Epithelial cell of esophagus (primary cell): Measurements from ENCODE around the gene SLC38A10.

Experiments used
- DNase-seq: peaks from one replicate; pipeline ENCODE4 v3.0.0; 2010; ENCODE audit warnings: low read depth
- H3K4me3 ChIP-seq: 2 replicates; pipeline ENCODE4 v1.5.1; 2011; ENCODE audit warnings: mild to moderate bottlenecking, low read length, control low read depth
- TF ChIP-seq, protein P1 (sequence below): IDR thresholded peaks from 2 replicates; pipeline ENCODE4 v1.5.1; 2011; ENCODE audit warnings: low read depth, mild to moderate bottlenecking, low read length, control low read depth, inconsistent platforms; ENCODE audit not compliant: insufficient read depth; ENCODE audit errors: missing control alignments

SLC38A10 gene

DNA sequence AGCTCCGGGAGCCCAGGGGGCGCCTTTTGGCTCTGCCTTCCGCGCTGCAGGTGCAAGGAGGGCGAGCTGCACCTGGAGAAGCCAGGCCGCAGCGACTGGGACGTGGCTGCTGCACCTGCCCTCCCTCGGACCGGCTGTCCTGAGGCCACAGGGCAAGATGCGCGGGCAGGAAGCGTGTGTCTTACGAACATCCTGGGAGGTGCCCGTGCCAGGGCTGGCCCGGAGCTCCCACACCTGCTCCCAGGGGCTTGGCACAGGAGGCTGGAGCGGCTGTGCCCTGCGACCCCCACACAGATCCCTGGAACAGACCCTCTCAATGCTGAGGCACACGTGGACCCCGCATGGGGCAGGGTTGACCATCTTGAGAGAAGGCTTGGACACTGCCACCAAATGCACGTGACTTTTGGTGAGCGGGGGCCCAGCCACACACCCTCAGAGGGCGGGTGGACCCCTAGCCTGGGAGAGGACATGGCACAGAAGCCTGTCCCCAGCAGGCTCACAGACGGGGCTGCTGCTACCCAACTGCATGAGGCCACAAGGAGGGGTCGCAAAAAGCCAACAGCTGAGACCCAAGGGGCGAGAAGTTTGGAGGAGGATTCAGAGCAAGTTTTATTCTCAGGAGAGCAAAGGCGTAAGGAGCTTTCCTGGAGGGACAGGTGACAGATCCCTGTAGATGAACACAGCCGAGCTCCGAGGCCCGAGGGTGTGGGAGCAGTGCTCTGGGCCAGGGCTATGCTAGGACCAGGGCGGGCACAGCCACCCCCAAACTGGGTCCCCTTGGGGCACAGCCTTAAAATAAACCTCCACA lies 44.6 kb downstream of the SLC38A10 start:
- TF ChIP-seq, protein P1, sequence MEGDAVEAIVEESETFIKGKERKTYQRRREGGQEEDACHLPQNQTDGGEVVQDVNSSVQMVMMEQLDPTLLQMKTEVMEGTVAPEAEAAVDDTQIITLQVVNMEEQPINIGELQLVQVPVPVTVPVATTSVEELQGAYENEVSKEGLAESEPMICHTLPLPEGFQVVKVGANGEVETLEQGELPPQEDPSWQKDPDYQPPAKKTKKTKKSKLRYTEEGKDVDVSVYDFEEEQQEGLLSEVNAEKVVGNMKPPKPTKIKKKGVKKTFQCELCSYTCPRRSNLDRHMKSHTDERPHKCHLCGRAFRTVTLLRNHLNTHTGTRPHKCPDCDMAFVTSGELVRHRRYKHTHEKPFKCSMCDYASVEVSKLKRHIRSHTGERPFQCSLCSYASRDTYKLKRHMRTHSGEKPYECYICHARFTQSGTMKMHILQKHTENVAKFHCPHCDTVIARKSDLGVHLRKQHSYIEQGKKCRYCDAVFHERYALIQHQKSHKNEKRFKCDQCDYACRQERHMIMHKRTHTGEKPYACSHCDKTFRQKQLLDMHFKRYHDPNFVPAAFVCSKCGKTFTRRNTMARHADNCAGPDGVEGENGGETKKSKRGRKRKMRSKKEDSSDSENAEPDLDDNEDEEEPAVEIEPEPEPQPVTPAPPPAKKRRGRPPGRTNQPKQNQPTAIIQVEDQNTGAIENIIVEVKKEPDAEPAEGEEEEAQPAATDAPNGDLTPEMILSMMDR, result no peak
- DNase-seq, result no peak
- H3K4me3 ChIP-seq, result no peak overlapping the region

DNA sequence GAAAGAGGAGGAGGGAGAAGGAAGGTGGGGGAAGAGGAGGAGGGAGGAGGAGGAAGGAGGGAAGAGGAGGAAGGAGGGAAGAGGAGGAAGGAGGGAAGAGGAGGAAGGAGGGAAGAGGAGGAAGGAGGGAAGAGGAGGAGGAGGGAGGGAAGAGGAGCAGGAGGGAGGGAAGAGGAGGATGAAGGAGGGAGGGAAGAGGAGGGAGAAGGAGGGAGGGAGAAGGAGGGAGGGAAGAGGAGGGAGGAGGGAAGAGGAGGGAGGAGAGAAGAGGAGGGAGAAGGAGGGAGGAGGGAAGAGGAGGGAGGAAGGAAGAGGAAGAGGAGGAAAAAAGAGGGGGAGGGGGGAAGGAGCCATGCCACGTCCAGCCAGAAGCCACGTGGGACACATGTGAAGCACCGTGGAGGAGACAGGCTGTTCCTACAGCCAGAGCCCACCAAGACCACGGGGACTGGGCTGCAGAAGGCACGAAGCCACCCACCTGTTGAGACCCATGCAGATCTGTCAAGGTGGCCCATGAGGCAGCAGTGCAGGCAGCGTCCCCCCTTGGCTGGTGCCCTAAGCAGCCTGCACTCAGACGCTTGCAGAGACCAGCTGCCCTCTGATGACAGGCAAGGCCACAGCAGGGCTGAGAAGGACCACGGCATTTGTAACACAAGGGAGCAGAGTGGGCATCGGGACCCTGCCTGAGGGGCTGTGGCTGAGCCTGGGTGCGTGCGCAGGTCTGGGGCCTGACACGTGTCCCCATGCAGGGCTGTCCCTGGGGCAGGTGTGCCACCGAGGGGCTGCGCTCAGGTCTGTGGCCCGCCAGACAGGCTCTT lies 45.7 kb downstream of the SLC38A10 start:
- no peak for DNase-seq
- no peak overlapping the region for H3K4me3 ChIP-seq
- TF ChIP-seq, protein P1, result no peak

DNA sequence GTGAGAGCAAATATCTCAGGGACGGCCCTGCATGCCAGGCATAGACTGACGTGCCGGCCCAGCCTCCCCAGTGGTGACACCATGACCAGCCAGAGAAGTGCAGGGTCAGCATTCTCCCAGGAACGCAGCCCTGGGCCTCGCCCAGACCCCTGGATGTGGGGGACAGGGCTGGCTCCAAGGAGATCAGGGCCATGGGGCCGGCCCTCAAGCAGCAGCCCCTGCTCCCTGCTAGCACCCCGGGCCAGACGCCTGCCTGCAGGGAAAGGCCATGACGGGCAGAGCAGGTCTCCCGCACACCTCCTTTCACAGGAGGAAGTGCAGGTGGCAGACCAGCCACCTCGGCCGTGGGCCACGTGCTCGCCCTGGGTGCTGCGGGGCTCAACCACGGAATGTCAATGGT lies 46.5 kb downstream of the SLC38A10 start:
- TF ChIP-seq, protein P1, result no peak
- no peak overlapping the region for H3K4me3 ChIP-seq
- no peak for DNase-seq

DNA sequence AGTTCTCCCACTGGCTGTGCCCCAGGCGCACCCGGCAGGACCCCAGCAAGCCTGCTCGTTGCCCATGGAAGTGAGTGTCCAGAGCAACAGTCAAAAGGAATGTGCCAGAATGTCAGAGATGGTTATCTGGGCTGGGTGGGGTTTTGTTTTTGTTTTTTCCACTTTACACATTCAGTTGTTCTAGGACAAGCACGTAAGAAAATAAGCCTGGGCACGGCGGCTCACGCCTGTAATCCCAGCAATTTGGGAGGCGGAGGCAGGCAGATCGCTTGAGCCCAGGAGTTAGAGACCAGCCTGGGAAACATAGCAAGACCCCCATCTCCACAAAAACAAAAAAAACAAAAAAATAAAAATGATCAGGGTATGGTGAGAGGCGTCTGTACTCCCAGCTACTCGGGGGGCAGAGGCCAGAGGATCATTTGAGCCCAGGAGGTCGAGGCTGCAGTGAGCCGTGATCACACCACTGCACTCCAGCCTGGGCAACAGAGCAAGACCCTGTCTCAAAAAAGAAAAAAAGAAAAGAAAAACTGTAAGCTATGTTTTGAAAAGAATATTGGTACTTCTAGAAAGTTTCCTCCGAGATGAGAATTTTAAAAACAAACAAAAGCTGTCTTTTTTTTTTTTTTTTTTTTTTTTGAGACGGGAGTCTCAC lies 47.6 kb downstream of the SLC38A10 start:
- TF ChIP-seq, protein P1, result no peak
- DNase-seq, result no peak
- H3K4me3 ChIP-seq, result no peak overlapping the region

DNA sequence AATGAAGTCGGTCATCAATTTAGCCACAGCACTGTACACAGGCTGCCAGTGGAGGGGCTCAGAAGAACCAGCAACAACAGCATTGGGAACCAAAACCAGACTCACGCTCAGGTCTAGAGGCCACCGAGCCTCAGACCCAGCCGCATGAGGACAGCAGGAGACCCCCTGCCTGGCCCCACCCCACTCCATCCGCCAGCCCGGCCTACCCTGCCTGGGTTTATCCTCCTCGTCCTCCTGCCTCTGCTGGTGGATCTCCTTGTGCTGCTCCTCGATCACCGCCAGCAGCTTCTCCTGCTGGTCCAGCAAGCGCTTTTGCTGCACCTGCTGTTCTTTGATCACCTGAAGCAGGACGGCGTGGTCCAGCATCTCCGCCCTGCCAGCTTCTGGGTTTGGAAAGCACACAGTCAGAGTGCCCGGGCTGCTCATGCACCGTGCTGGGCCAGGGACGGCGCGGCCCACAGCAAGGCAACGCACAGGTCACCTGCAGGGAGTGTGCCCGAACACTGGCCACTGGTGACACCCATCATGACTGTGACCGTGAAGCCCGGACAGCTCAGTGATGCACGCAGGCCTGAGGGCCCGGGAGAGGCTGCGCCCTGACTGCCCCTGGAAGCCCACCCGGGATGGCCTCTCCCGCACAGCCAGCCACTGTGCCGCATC lies 48.3 kb downstream of the SLC38A10 start:
- TF ChIP-seq, protein P1, result no peak
- H3K4me3 ChIP-seq, result no peak overlapping the region
- no peak for DNase-seq

DNA sequence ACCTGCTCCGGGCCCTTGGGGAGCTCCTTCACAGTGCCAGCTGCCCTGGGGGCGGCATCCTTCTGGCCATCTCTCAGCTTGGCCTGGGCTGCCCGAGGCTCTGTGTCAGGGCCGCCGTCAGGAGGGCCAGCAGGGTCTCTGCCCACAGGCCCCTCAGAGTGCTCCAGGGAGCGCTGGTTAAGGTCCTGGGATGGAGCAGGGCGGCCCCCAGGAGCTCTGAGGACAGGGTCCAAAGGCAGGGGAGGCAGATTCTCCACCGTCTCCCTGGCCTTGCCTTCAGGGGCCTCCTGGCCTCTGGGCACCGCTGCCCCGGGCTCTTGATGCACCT lies 48.8 kb downstream of the SLC38A10 start:
- no peak overlapping the region for H3K4me3 ChIP-seq
- DNase-seq, result no peak
- TF ChIP-seq, protein P1, result no peak
